H9 (cell line): ENCODE data around the gene SLC38A9. TPM values are rescaled to one million over a fixed set of nuclear protein-coding genes. Genes with fewer than 3 reads are reported as not detected.

Experiments used
- DNase-seq: peaks from one replicate; pipeline ENCODE4 v3.0.0-alpha.2; 2017
- H2AFZ ChIP-seq: one replicate; pipeline ENCODE4 v1.6.1; 2013; ENCODE audit warnings: mild to moderate bottlenecking, low read length, control low read depth, moderate library complexity
- H2AK5ac ChIP-seq: 2 replicates; pipeline ENCODE4 v1.6.1; 2013; ENCODE audit warnings: low read length, control low read depth, mixed read lengths; ENCODE audit not compliant: insufficient read length
- H2BK120ac ChIP-seq: one replicate; pipeline ENCODE4 v1.6.1; 2013; ENCODE audit warnings: low read depth, mild to moderate bottlenecking, low read length, control low read depth, inconsistent platforms; ENCODE audit not compliant: poor library complexity, severe bottlenecking
- H2BK12ac ChIP-seq: 2 replicates; pipeline ENCODE4 v1.6.1; 2013; ENCODE audit warnings: low read length, control low read depth, mixed read lengths, low read depth; ENCODE audit not compliant: insufficient read length
- H2BK15ac ChIP-seq: 2 replicates; pipeline ENCODE4 v1.6.1; 2013; ENCODE audit warnings: low read depth, low read length, control low read depth
- H2BK20ac ChIP-seq: one replicate; pipeline ENCODE4 v1.6.1; 2013; ENCODE audit warnings: low read depth, mild to moderate bottlenecking, low read length, control low read depth, inconsistent platforms; ENCODE audit not compliant: poor library complexity, severe bottlenecking
- H2BK5ac ChIP-seq: 2 replicates; pipeline ENCODE4 v1.6.1; 2013; ENCODE audit warnings: low read length, control low read depth, mixed read lengths; ENCODE audit not compliant: insufficient read length
- H3K14ac ChIP-seq: 2 replicates; pipeline ENCODE4 v1.6.1; 2013; ENCODE audit warnings: low read length, control low read depth; ENCODE audit not compliant: insufficient read depth
- H3K18ac ChIP-seq: 2 replicates; pipeline ENCODE4 v1.6.1; 2013; ENCODE audit warnings: low read depth, mild to moderate bottlenecking, mixed read lengths, low read length, control low read depth; ENCODE audit not compliant: insufficient read length
- H3K23ac ChIP-seq: 2 replicates; pipeline ENCODE4 v1.6.1; 2013; ENCODE audit warnings: low read length, control low read depth, mixed read lengths, low read depth; ENCODE audit not compliant: insufficient read length
- H3K23me2 ChIP-seq: 2 replicates; pipeline ENCODE4 v1.6.1; 2013; ENCODE audit warnings: low read depth, mild to moderate bottlenecking, mixed read lengths, low read length, control low read depth; ENCODE audit not compliant: insufficient read length, poor library complexity, severe bottlenecking
- H3K27ac ChIP-seq: 2 replicates; pipeline ENCODE4 v1.5.1; 2013; ENCODE audit warnings: low read length, control low read depth, mixed read lengths, low read depth; ENCODE audit not compliant: insufficient read length
- H3K27me3 ChIP-seq: 2 replicates; pipeline ENCODE4 v1.6.1; 2013; ENCODE audit warnings: low read length, control low read depth, inconsistent platforms; ENCODE audit not compliant: insufficient read depth
- H3K4ac ChIP-seq: 2 replicates; pipeline ENCODE4 v1.6.1; 2013; ENCODE audit warnings: low read depth, mild to moderate bottlenecking, control low read depth, inconsistent platforms, low read length, moderate library complexity
- H3K4me1 ChIP-seq: 2 replicates; pipeline ENCODE4 v1.6.1; 2013; ENCODE audit warnings: low read length, control low read depth, inconsistent platforms; ENCODE audit not compliant: insufficient read depth
- H3K4me2 ChIP-seq: 2 replicates; pipeline ENCODE4 v1.6.1; 2013; ENCODE audit warnings: low read length, control low read depth, mixed read lengths; ENCODE audit not compliant: insufficient read length, insufficient read depth
- H3K56ac ChIP-seq: 2 replicates; pipeline ENCODE4 v1.6.1; 2013; ENCODE audit warnings: low read depth, mild to moderate bottlenecking, mixed read lengths, low read length, control low read depth; ENCODE audit not compliant: insufficient read length
- H3K79me1 ChIP-seq: 2 replicates; pipeline ENCODE4 v1.6.1; 2013; ENCODE audit warnings: low read depth, mild to moderate bottlenecking, moderate library complexity, low read length, control low read depth, inconsistent platforms; ENCODE audit not compliant: insufficient read depth, poor library complexity, severe bottlenecking
- H3K79me2 ChIP-seq: 2 replicates; pipeline ENCODE4 v1.6.1; 2013; ENCODE audit warnings: low read length, control low read depth, inconsistent platforms; ENCODE audit not compliant: insufficient read depth
- H3K9ac ChIP-seq: 2 replicates; pipeline ENCODE4 v1.6.1; 2013; ENCODE audit warnings: low read length, control low read depth, mixed read lengths; ENCODE audit not compliant: insufficient read length; ENCODE audit errors: extremely low read depth
- H3K9me3 ChIP-seq: one replicate; pipeline ENCODE4 v1.6.1; 2013; ENCODE audit warnings: low read depth, low read length, inconsistent platforms; ENCODE audit not compliant: control insufficient read depth
- H3T11ph ChIP-seq: one replicate; pipeline ENCODE4 v1.6.1; 2013; ENCODE audit warnings: mild to moderate bottlenecking, low read length, control low read depth, inconsistent platforms
- H4K20me1 ChIP-seq: one replicate; pipeline ENCODE4 v1.6.1; 2013; ENCODE audit not compliant: control insufficient read depth, insufficient read length, insufficient read depth
- H4K5ac ChIP-seq: 2 replicates; pipeline ENCODE4 v1.6.1; 2013; ENCODE audit warnings: low read depth, mild to moderate bottlenecking, mixed read lengths, low read length, control low read depth; ENCODE audit not compliant: insufficient read length
- H4K8ac ChIP-seq: replicated peaks from 2 replicates; pipeline ENCODE4 v1.6.1; 2013; ENCODE audit warnings: low read length, control low read depth, mixed read lengths, low read depth; ENCODE audit not compliant: insufficient read length
- H4K91ac ChIP-seq: 2 replicates; pipeline ENCODE4 v1.6.1; 2013; ENCODE audit warnings: low read depth, mild to moderate bottlenecking, moderate library complexity, mixed read lengths, low read length, control low read depth; ENCODE audit not compliant: insufficient read length
- H3K27ac Mint-ChIP-seq, 3 experiments: 2 replicates in 2 of 3; 3 replicates in 1 of 3; pipeline ENCODE4 v1.8.0; 2020 to 2021; ENCODE audit warnings: mixed read lengths in 3 of 3, mild to moderate bottlenecking in 1 of 3, moderate library complexity in 1 of 3
- H3K27me3 Mint-ChIP-seq: 2 replicates; pipeline ENCODE4 v1.8.0; 2021; ENCODE audit warnings: low read depth, mild to moderate bottlenecking, moderate library complexity, mixed read lengths
- H3K36me3 Mint-ChIP-seq, 3 experiments: 2 replicates in 2 of 3; 3 replicates in 1 of 3; pipeline ENCODE4 v1.8.0; 2020 to 2021; ENCODE audit warnings: low read depth in 3 of 3, mixed read lengths in 3 of 3; ENCODE audit not compliant: insufficient read depth in 1 of 3
- H3K4me1 Mint-ChIP-seq, 2 experiments: 2 replicates each; pipeline ENCODE4 v1.8.0; 2020; ENCODE audit warnings: mixed read lengths in 2 of 2
- H3K4me3 Mint-ChIP-seq, 2 experiments: 2 replicates in 1 of 2; 3 replicates in 1 of 2; pipeline ENCODE4 v1.8.0; 2020 to 2021; ENCODE audit warnings: mild to moderate bottlenecking in 2 of 2, mixed read lengths in 2 of 2, moderate library complexity in 1 of 2
- H3K9me3 Mint-ChIP-seq, 2 experiments: 2 replicates in 1 of 2; 3 replicates in 1 of 2; pipeline ENCODE4 v1.8.0; 2020; ENCODE audit warnings: mild to moderate bottlenecking in 2 of 2, mixed read lengths in 2 of 2, moderate library complexity in 1 of 2
- total RNA-seq: library from RNA; stranded (reverse); gene quantifications from 2 replicates; pipeline ENCODE4 v1.2.1, GENCODE V29; 2021
- TF ChIP-seq, protein P1 (sequence below): fragments of 200-600 bp; sonication (generic); conservative IDR thresholded peaks from 3 replicates; pipeline ENCODE4 v1.8.0; 2021; ENCODE audit warnings: antibody characterized with exemption, mild to moderate bottlenecking

Gene SLC38A9
- total RNA-seq, 1 experiment from 2014 or later = 48.5 TPM

GRCh38 chr5:55634866-55635265 lies 77.3 kb downstream of the SLC38A9 start:
- Histone ChIP-seq H2BK15ac (no peak overlapping the region), H3K23me2 (no peaks in the 10 kb centered on the region), H3K23ac (no peak overlapping the region), H3K27ac (no peak overlapping the region), H2BK20ac (no peak overlapping the region), H3K27me3 (no peaks in the 10 kb centered on the region), H3K56ac (no peak overlapping the region), H2BK12ac (no peak overlapping the region), H4K91ac (no peak overlapping the region), H3K4ac (no peak overlapping the region), H2BK5ac (no peak overlapping the region), H3T11ph (no peak overlapping the region), H3K79me2 (no peaks in the 10 kb centered on the region), H3K9ac (no peak overlapping the region), H4K20me1 (no peaks in the 10 kb centered on the region), H4K8ac (no peak overlapping the region), H2BK120ac (no peak overlapping the region), H3K4me2 (no peak overlapping the region), H2AFZ (no peak overlapping the region), H3K9me3 (no peaks in the 10 kb centered on the region), H4K5ac (no peak overlapping the region), H3K4me1 (peaks cover 3% of the 10 kb centered on the region; the same call in 1 of the 2 replicates), H3K79me1 (no peaks in the 10 kb centered on the region), H3K18ac (no peak overlapping the region), H2AK5ac (no peak overlapping the region), H3K14ac (no peak overlapping the region)
- Mint-ChIP-seq H3K36me3 (peaks cover 9 to 17% (median 14%) of the 10 kb centered on the region in 3 experiments; a peak in 6 of 7 replicates), H3K4me3 (no peak overlapping the region), H3K9me3 (no peaks in the 10 kb centered on the region), H3K27ac (peak overlapping the region in 2 of 3 experiments; percentile 49 to 54; a peak in 1 of 7 replicates), H3K4me1 (peaks cover 25 to 30% of the 10 kb centered on the region in 2 experiments), H3K27me3 (no peaks in the 10 kb centered on the region)
- DNase-seq = no peak
- TF ChIP-seq, protein P1, sequence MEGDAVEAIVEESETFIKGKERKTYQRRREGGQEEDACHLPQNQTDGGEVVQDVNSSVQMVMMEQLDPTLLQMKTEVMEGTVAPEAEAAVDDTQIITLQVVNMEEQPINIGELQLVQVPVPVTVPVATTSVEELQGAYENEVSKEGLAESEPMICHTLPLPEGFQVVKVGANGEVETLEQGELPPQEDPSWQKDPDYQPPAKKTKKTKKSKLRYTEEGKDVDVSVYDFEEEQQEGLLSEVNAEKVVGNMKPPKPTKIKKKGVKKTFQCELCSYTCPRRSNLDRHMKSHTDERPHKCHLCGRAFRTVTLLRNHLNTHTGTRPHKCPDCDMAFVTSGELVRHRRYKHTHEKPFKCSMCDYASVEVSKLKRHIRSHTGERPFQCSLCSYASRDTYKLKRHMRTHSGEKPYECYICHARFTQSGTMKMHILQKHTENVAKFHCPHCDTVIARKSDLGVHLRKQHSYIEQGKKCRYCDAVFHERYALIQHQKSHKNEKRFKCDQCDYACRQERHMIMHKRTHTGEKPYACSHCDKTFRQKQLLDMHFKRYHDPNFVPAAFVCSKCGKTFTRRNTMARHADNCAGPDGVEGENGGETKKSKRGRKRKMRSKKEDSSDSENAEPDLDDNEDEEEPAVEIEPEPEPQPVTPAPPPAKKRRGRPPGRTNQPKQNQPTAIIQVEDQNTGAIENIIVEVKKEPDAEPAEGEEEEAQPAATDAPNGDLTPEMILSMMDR = no peak
